ENCODE results near the gene NARS2. TPM values are rescaled to one million over a fixed set of nuclear protein-coding genes. Genes with fewer than 3 reads are reported as not detected.

NARS2 gene
- total and polyA plus RNA-seq, 10 of the 15 experiments (the other 5 are each of a cell fraction or from before 2014, with no cell fraction given), result 22.2 to 45.3 (median 36.3) TPM

DNA sequence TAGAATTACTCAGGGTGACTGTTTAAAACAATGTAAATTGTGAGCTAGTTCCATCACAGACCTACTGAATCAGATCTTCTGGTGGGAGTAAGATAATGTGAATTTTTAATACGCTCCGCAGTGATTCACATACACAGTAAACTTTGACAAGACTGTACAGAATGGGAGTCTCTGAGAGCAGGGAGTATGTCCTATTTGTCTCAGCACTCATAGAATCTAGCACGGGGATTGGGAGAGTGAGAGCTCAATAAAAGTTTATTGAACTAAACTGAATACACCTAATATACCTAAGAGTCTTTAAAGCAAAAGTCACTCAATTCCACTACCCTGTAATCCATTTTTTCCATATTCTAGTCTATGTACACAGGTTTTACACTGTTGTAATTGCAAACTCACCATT lies 145.9 kb downstream of the NARS2 start (continued):
- TF ChIP-seq, protein P1, sequence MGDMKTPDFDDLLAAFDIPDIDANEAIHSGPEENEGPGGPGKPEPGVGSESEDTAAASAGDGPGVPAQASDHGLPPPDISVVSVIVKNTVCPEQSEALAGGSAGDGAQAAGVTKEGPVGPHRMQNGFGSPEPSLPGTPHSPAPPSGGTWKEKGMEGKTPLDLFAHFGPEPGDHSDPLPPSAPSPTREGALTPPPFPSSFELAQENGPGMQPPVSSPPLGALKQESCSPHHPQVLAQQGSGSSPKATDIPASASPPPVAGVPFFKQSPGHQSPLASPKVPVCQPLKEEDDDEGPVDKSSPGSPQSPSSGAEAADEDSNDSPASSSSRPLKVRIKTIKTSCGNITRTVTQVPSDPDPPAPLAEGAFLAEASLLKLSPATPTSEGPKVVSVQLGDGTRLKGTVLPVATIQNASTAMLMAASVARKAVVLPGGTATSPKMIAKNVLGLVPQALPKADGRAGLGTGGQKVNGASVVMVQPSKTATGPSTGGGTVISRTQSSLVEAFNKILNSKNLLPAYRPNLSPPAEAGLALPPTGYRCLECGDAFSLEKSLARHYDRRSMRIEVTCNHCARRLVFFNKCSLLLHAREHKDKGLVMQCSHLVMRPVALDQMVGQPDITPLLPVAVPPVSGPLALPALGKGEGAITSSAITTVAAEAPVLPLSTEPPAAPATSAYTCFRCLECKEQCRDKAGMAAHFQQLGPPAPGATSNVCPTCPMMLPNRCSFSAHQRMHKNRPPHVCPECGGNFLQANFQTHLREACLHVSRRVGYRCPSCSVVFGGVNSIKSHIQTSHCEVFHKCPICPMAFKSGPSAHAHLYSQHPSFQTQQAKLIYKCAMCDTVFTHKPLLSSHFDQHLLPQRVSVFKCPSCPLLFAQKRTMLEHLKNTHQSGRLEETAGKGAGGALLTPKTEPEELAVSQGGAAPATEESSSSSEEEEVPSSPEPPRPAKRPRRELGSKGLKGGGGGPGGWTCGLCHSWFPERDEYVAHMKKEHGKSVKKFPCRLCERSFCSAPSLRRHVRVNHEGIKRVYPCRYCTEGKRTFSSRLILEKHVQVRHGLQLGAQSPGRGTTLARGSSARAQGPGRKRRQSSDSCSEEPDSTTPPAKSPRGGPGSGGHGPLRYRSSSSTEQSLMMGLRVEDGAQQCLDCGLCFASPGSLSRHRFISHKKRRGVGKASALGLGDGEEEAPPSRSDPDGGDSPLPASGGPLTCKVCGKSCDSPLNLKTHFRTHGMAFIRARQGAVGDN (IDR thresholded peaks at IDR 0.05), result no peak
- TF ChIP-seq ZNF24 (IDR thresholded peaks at IDR 0.05), result no peak

DNA sequence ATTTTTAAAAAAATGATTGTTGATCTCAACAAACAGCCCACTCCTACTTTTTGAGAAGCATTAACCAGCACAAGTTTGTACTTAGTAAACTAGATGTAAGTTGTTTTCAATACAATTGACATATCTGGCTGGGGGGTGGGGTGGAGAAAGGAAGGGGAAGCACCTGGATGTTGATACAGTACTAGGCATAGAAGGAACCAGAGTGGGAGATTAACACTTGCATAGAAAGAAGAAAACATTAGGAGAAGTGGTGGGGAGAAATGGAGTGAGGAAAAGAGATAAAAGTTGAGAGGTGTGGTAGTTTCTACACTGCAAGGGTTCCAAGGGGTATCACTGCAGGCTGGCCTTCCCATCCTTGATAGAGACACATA lies 146.4 kb downstream of the NARS2 start:
- 0 out of 3 replicates have a peak, but pooled peaks have one; percentile 5 for ATAC-seq
- POLR2A ChIA-PET, result interaction anchor here (1.0 to 3.3 kb wide), 5 partner anchors 9 to 137 kb away, joined by 3 to 12 read pairs (median 3); partner anchors contain the start of gene GAB2

More for the DNA sequence above, 146.4 kb downstream of the NARS2 start:
- Histone ChIP-seq H2AFZ (ENCODE audit: control insufficient read depth, low read depth, low read length) (peak overlapping the region; percentile 45; the same call in 1 of the 2 replicates), H3K4me1 (ENCODE audit: control insufficient read depth, insufficient read depth, low read length) (peaks cover 57% of the 10 kb centered on the region), H3K9ac (ENCODE audit: control insufficient read depth, insufficient read depth, low read length) (no peak overlapping the region), H3K9me3 (replicated peaks; ENCODE audit: control insufficient read depth, insufficient read depth, low read length) (no peaks in the 10 kb centered on the region; the same call in 2 of the 3 replicates), H3K27ac (ENCODE audit: control insufficient read depth, insufficient read depth) (peak overlapping the region; percentile 54), H3K4me3 (peak overlapping the region; percentile 46; the same call in 1 of the 2 replicates), H3K27me3 (replicated peaks in 1 of 2; ENCODE audit: control insufficient read depth in 2 of 2, insufficient read depth in 2 of 2, low read length in 1 of 2) (no peaks in the 10 kb centered on the region), H3K4me2 (ENCODE audit: control insufficient read depth, insufficient read depth) (peak overlapping the region; percentile 90; the same call in 1 of the 2 replicates), H3K36me3 (ENCODE audit: control insufficient read depth in 2 of 2, insufficient read depth in 2 of 2, low read length in 1 of 2) (no peaks in the 10 kb centered on the region), H4K20me1 (ENCODE audit: control insufficient read depth, insufficient read depth) (no peaks in the 10 kb centered on the region), H3K79me2 (ENCODE audit: control insufficient read depth, insufficient read depth, low read length) (no peaks in the 10 kb centered on the region)
- ChIA-PET RAD21 (ENCODE audit: unreplicated experiment) (interaction anchor here (0.8 to 6.0 kb wide), 13 partner anchors 7 to 204 kb away, joined by 3 to 55 read pairs (median 5); partner anchors contain the start of gene GAB2), SMC1A (ENCODE audit: uncharacterized antibody, unreplicated experiment) (interaction anchor here (0.7 to 6.2 kb wide), 14 partner anchors 8 to 200 kb away, joined by 3 to 87 read pairs (median 6); partner anchors contain the start of gene GAB2), CTCF (interaction anchor here (0.8 to 6.6 kb wide), 7 partner anchors 9 to 413 kb away, joined by 3 to 102 read pairs (median 9); partner anchors contain the start of gene GAB2)
- FAIRE-seq (no peak), DNase-seq (ENCODE audit: low read depth, low spot score) (no peak)
- in situ Hi-C loops (cut with MboI), result no loop called here
- no peak for TF ChIP-seq RAD21 (IDR thresholded peaks at IDR 0.05; ENCODE audit: insufficient read depth, low read depth, low read length)
- intact Hi-C loops (cut with micrococcal nuclease; ENCODE audit: unreplicated experiment), result loop anchor here (5.0 to 10.0 kb wide), 2 partner anchors 291 to 353 kb away; partner anchors contain the start of genes ALG8 and NDUFC2
- BruUV-seq (replicated peaks), result no TSS peak
